A673 (cell line): ENCODE results near the gene ZNF76. TPM values are rescaled to one million over a fixed set of nuclear protein-coding genes. Genes with fewer than 3 reads are reported as not detected.

Experiments
- BruUV-seq: library from RNA; stranded (reverse); fragments of 400-500 nt; replicated peaks from 2 replicates; lab custom pipeline; 2021; lab: Mats Ljungman, UMichigan
- CTCF ChIA-PET: fragments of 300-600 bp; sonication (Branson Sonifier 250); formaldehyde crosslinking; loops from one replicate; lab custom pipeline; 2022; ENCODE audit warnings: antibody characterized with exemption; lab: Charles Lee
- POLR2A ChIA-PET: fragments of 300-600 bp; sonication (Branson Sonifier 250); formaldehyde crosslinking; loops from one replicate; lab custom pipeline; 2022; ENCODE audit warnings: antibody characterized with exemption; ENCODE audit not compliant: low non-redundant PET; lab: Charles Lee
- DNase-seq: peaks from one replicate; pipeline ENCODE4 v3.0.0-alpha.2; 2015; ENCODE audit warnings: low spot score
- H3K27ac ChIP-seq: fragments of 200-600 bp; sonication (generic); 2 replicates; pipeline ENCODE4 v1.5.1; 2016; ENCODE audit warnings: mixed run types, low read depth, mild to moderate bottlenecking, mixed read lengths, antibody characterized with exemption, low read length; ENCODE audit not compliant: poor library complexity, severe bottlenecking
- H3K27me3 ChIP-seq: fragments of 200-600 bp; sonication (generic); replicated peaks from 2 replicates; pipeline ENCODE4 v1.6.1; 2017; ENCODE audit warnings: mixed run types, low read depth, mild to moderate bottlenecking, mixed read lengths, antibody characterized with exemption, low read length; ENCODE audit not compliant: insufficient read depth, poor library complexity
- H3K36me3 ChIP-seq: fragments of 200-600 bp; sonication (generic); 2 replicates; pipeline ENCODE4 v1.6.1; 2016; ENCODE audit warnings: mixed run types, mild to moderate bottlenecking, mixed read lengths, antibody characterized with exemption, low read length; ENCODE audit not compliant: insufficient read depth, poor library complexity, severe bottlenecking
- H3K4me1 ChIP-seq: fragments of 200-600 bp; sonication (generic); 2 replicates; pipeline ENCODE4 v1.6.1; 2017; ENCODE audit warnings: mixed run types, mild to moderate bottlenecking, mixed read lengths, antibody characterized with exemption, low read length; ENCODE audit not compliant: insufficient read depth, poor library complexity, severe bottlenecking
- H3K4me3 ChIP-seq: fragments of 200-600 bp; sonication (generic); 2 replicates; pipeline ENCODE4 v1.5.1; 2016; ENCODE audit warnings: low read depth, mixed run types, mild to moderate bottlenecking, mixed read lengths, low read length; ENCODE audit not compliant: poor library complexity, severe bottlenecking
- H3K9me3 ChIP-seq: fragments of 200-600 bp; sonication (generic); 2 replicates; pipeline ENCODE4 v1.6.1; 2016; ENCODE audit warnings: mixed run types, low read depth, mild to moderate bottlenecking, mixed read lengths, antibody characterized with exemption, low read length; ENCODE audit not compliant: poor library complexity, severe bottlenecking
- CTCF ChIP-seq: fragments of 300-800, 200-600 bp; sonication (generic); conservative IDR thresholded peaks from 2 replicates; pipeline ENCODE4 v1.5.1; 2017; ENCODE audit warnings: low read depth, mild to moderate bottlenecking, antibody characterized with exemption, low read length, moderate library complexity, mixed read lengths
- EZH2 ChIP-seq: fragments of 200-600 bp; sonication (generic); IDR thresholded peaks from 2 replicates; pipeline ENCODE4 v1.6.1; 2017; ENCODE audit warnings: borderline replicate concordance, low read depth, mild to moderate bottlenecking, mixed read lengths, antibody characterized with exemption, low read length; ENCODE audit not compliant: poor library complexity, severe bottlenecking
- intact Hi-C: fragments of 100-400 bp; cut with micrococcal nuclease; formaldehyde crosslinking; loops from one replicate; pipeline ENCODE4 v1.10.0; 2022; ENCODE audit not compliant: unreplicated experiment
- total RNA-seq: library from RNA; stranded (reverse); gene quantifications from 2 replicates; pipeline ENCODE4 v1.2.3, GENCODE V29; 2021

Gene ZNF76
- total RNA-seq, 1 experiment from 2014 or later = 28.7 TPM

DNA sequence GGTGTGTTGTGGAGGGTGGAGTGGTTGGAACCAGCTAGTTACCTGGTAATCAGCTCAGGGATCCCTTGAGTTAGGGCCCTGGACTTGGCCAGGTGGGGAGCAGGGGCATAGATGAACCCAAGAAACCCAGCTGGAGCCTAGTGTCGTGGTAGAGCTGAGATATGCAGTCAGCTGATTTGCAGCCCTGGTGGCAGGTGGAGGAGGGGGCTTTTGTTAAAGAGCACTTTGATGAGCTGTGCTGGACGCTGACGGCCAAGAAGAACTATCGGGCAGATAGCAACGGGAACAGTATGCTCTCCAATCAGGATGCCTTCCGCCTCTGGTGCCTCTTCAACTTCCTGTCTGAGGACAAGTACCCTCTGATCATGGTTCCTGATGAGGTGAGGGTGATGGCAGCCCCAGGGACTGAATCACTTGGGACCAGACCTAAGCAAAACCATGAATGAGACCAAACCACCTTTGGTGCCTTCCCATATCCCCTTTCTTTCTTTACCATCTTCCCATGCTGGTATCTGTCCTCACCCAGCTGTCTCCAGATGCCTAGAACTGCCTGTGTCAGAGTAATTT lies 50.8 kb downstream of the ZNF76 start:
- TF ChIP-seq EZH2 (no peak), CTCF (no peak)
- Histone ChIP-seq H3K4me3 (no peak overlapping the region), H3K9me3 (no peaks in the 10 kb centered on the region), H3K27ac (no peak overlapping the region), H3K36me3 (no peaks in the 10 kb centered on the region), H3K4me1 (no peaks in the 10 kb centered on the region), H3K27me3 (no peaks in the 10 kb centered on the region)
- intact Hi-C loops = no loop called here
- no TSS peak for BruUV-seq
- DNase-seq = no peak
- ChIA-PET CTCF (no interaction called here), POLR2A (no interaction called here)

DNA sequence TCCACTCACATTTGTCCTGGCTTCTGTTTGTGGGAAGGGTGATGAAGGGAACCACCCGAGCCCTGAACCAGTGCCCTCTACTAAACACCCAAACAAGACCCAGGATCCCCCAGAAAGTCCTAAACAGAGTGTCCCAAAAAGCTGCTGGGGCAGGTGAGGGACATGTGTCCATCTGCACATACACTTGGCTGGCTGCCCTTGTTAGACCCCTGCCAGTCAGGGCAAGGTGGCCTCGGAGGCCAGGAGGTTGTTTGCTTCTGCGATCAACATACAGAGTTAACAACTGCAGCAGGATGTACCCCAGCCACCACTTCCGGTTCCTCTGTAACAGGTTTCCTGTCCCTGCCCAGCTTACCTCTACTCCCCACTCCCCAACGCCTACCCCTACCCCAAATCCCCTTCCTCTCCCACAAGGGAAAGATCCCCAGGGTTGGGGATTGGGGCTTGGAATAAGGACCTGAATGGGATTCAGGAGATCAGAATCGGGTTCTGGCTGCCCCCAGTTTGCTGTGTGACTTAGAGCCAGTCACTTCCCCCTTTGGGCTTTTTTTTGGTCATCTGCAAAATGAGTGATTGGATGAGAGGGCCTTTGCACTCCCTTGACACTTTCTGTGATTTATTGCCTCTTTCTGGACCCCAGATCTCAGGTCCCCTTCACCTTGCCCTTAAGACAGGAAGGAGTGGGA lies 52.0 kb downstream of the ZNF76 start:
- ChIA-PET CTCF (no interaction called here), POLR2A (no interaction called here)
- TF ChIP-seq CTCF (no peak), EZH2 (no peak)
- no TSS peak for BruUV-seq
- intact Hi-C loops = no loop called here
- Histone ChIP-seq H3K27me3 (peaks cover 5% of the 10 kb centered on the region), H3K27ac (no peak overlapping the region), H3K4me3 (no peak overlapping the region), H3K4me1 (no peaks in the 10 kb centered on the region), H3K9me3 (no peaks in the 10 kb centered on the region), H3K36me3 (no peaks in the 10 kb centered on the region)
- DNase-seq = no peak

DNA sequence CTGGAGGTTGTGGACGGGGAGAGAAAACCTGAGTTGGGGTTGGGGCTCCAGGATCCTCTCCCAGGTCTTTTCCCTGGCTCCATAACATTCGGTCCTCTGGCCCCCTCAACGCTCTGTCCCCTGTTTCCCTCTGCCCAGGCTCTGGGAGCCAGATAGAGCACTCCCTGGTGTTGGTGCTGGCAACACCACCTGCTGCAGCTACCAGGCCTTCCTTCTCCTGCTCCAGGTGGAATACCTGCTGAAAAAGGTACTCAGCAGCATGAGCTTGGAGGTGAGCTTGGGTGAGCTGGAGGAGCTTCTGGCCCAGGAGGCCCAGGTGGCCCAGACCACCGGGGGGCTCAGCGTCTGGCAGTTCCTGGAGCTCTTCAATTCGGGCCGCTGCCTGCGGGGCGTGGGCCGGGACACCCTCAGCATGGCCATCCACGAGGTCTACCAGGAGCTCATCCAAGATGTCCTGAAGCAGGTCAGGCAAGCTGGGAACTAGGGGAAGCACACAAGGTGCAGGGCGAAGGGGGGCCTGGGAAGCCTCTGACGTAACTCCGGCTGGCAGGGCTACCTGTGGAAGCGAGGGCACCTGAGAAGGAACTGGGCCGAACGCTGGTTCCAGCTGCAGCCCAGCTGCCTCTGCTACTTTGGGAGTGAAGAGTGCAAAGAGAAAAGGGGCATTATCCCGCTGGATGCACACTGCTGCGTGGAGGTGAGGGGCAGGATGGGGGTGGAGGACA lies 52.7 kb downstream of the ZNF76 start:
- TF ChIP-seq CTCF (no peak), EZH2 (no peak)
- Histone ChIP-seq H3K9me3 (no peaks in the 10 kb centered on the region), H3K36me3 (no peaks in the 10 kb centered on the region), H3K27me3 (peaks cover 12% of the 10 kb centered on the region), H3K4me3 (no peak overlapping the region), H3K4me1 (no peaks in the 10 kb centered on the region), H3K27ac (no peak overlapping the region)
- POLR2A ChIA-PET = interaction anchor here (0.6 kb wide), 1 partner anchor 423 kb away, joined by 3 read pairs; no protein-coding TSS in a partner anchor
- no peak for DNase-seq
- no TSS peak for BruUV-seq
- CTCF ChIA-PET = no interaction called here
- intact Hi-C loops = no loop called here
